IMR-90 (cell line): ENCODE measurements around the gene NEURL1. TPM values are rescaled to one million over a fixed set of nuclear protein-coding genes. Genes with fewer than 3 reads are reported as not detected.

Experiments
- ATAC-seq: fragments of 200-7000 bp; cut with Tn5 transposase; 2 replicates; pipeline ENCODE4 v1.9.1; 2020; ENCODE audit warnings: low read depth, mild to moderate bottlenecking, moderate library complexity
- BruUV-seq: library from RNA; stranded (reverse); fragments of 400-500 nt; replicated peaks from 2 replicates; lab custom pipeline; 2021; lab: Mats Ljungman, UMichigan
- CTCF ChIA-PET: fragments of 300-600 bp; formaldehyde crosslinking; extraction: SDS; loops from one replicate; lab custom pipeline; 2021; ENCODE audit warnings: antibody characterized with exemption; lab: Yijun Ruan, JAX
- POLR2A ChIA-PET: fragments of 300-600 bp; sonication (Branson Sonifier 250); formaldehyde crosslinking; loops from one replicate; lab custom pipeline; 2022; ENCODE audit warnings: antibody characterized with exemption; ENCODE audit not compliant: unreplicated experiment; lab: Charles Lee
- DNase-seq: peaks from one replicate; pipeline ENCODE4 v3.0.0; 2013
- H2AFZ ChIP-seq: replicated peaks from 2 replicates; pipeline ENCODE3; 2013; ENCODE audit warnings: low read length, mild to moderate bottlenecking; ENCODE audit not compliant: poor library complexity
- H2AK5ac ChIP-seq: 2 replicates; pipeline ENCODE4 v1.6.1; 2013; ENCODE audit warnings: low read depth, low read length, inconsistent platforms
- H2AK9ac ChIP-seq: replicated peaks from 2 replicates; pipeline ENCODE3; 2013; ENCODE audit warnings: mild to moderate bottlenecking, low read depth, low read length, moderate library complexity; ENCODE audit not compliant: poor library complexity
- H2BK120ac ChIP-seq: 2 replicates; pipeline ENCODE4 v1.6.1; 2013; ENCODE audit warnings: low read depth, low read length, inconsistent platforms
- H2BK15ac ChIP-seq: 3 replicates; pipeline ENCODE4 v1.6.1; 2013; ENCODE audit warnings: low read depth, low read length, inconsistent platforms
- H2BK20ac ChIP-seq: 2 replicates; pipeline ENCODE4 v1.6.1; 2013; ENCODE audit warnings: low read depth, mild to moderate bottlenecking, inconsistent platforms, low read length, moderate library complexity
- H2BK5ac ChIP-seq: 2 replicates; pipeline ENCODE4 v1.6.1; 2013; ENCODE audit warnings: mild to moderate bottlenecking, low read depth, low read length, inconsistent platforms; ENCODE audit not compliant: poor library complexity, severe bottlenecking
- H3K14ac ChIP-seq: replicated peaks from 2 replicates; pipeline ENCODE4 v1.6.1; 2013; ENCODE audit warnings: low read depth, low read length, inconsistent platforms
- H3K18ac ChIP-seq: 2 replicates; pipeline ENCODE4 v1.6.1; 2013; ENCODE audit warnings: low read depth, low read length, control low read depth
- H3K23ac ChIP-seq: 2 replicates; pipeline ENCODE4 v1.6.1; 2013; ENCODE audit warnings: low read depth, low read length, inconsistent platforms
- H3K27ac ChIP-seq: 2 replicates; pipeline ENCODE4 v1.5.1; 2013; ENCODE audit warnings: mild to moderate bottlenecking, control low read depth, low read length; ENCODE audit not compliant: insufficient read depth
- H3K27me3 ChIP-seq: 2 replicates; pipeline ENCODE4 v1.6.1; 2013; ENCODE audit warnings: low read length; ENCODE audit not compliant: control insufficient read depth, insufficient read depth
- H3K36me3 ChIP-seq: 2 replicates; pipeline ENCODE4 v1.6.1; 2013; ENCODE audit warnings: low read length, mixed read lengths; ENCODE audit not compliant: control insufficient read depth, insufficient read depth
- H3K4ac ChIP-seq: 2 replicates; pipeline ENCODE4 v1.6.1; 2013; ENCODE audit warnings: low read depth, low read length, inconsistent platforms
- H3K4me1 ChIP-seq: 2 replicates; pipeline ENCODE4 v1.6.1; 2013; ENCODE audit warnings: low read length, mixed read lengths; ENCODE audit not compliant: control insufficient read depth, insufficient read depth
- H3K4me2 ChIP-seq: 2 replicates; pipeline ENCODE4 v1.6.1; 2013; ENCODE audit warnings: low read depth, mild to moderate bottlenecking, control low read depth, low read length, moderate library complexity
- H3K4me3 ChIP-seq: 2 replicates; pipeline ENCODE4 v1.5.1; 2013; ENCODE audit warnings: low read depth, mild to moderate bottlenecking, control low read depth, low read length, moderate library complexity; ENCODE audit not compliant: insufficient read depth
- H3K56ac ChIP-seq: 2 replicates; pipeline ENCODE4 v1.6.1; 2013; ENCODE audit warnings: low read length, inconsistent platforms; ENCODE audit not compliant: insufficient read depth; ENCODE audit errors: extremely low read depth
- H3K79me1 ChIP-seq, 2 experiments: 2 replicates each; pipeline ENCODE4 v1.6.1; 2013; ENCODE audit warnings: low read length in 2 of 2, inconsistent platforms in 1 of 2, low read depth in 1 of 2
- H3K9ac ChIP-seq: 2 replicates; pipeline ENCODE4 v1.6.1; 2013; ENCODE audit warnings: low read depth, low read length, control low read depth
- H3K9me1 ChIP-seq: 2 replicates; pipeline ENCODE4 v1.6.1; 2013; ENCODE audit warnings: low read length, inconsistent platforms; ENCODE audit not compliant: insufficient read depth
- H3K9me3 ChIP-seq: 2 replicates; pipeline ENCODE4 v1.6.1; 2013; ENCODE audit warnings: low read length; ENCODE audit not compliant: control insufficient read depth, insufficient read depth
- H4K20me1 ChIP-seq: 2 replicates; pipeline ENCODE4 v1.6.1; 2013; ENCODE audit warnings: low read length, inconsistent platforms; ENCODE audit not compliant: insufficient read depth
- H4K5ac ChIP-seq: 2 replicates; pipeline ENCODE4 v1.6.1; 2013; ENCODE audit warnings: mild to moderate bottlenecking, low read depth, low read length, control low read depth
- H4K8ac ChIP-seq, 2 experiments: 2 replicates each; pipeline ENCODE4 v1.6.1; 2013; ENCODE audit warnings: low read depth in 2 of 2, low read length in 2 of 2, control low read depth in 1 of 2, inconsistent platforms in 1 of 2
- H4K91ac ChIP-seq: 2 replicates; pipeline ENCODE4 v1.6.1; 2013; ENCODE audit warnings: low read depth, low read length, inconsistent platforms; ENCODE audit not compliant: insufficient read depth
- BHLHE40 ChIP-seq: fragments of 150-350 bp; IDR thresholded peaks from 2 replicates; pipeline ENCODE4 v1.6.1; 2016; ENCODE audit warnings: mild to moderate bottlenecking, low read depth, low read length
- CEBPB ChIP-seq: IDR thresholded peaks from 2 replicates; pipeline ENCODE4 v1.6.1; 2012; ENCODE audit warnings: low read depth, low read length, improper control_type of control experiment
- CHD1 ChIP-seq: IDR thresholded peaks from 2 replicates; pipeline ENCODE4 v1.6.1; 2012; ENCODE audit warnings: low read depth, low read length, improper control_type of control experiment
- FOS ChIP-seq: fragments of 150-350 bp; IDR thresholded peaks from 2 replicates; pipeline ENCODE4 v1.6.1; 2016; ENCODE audit warnings: low read depth, low read length
- MAFK ChIP-seq: IDR thresholded peaks from 2 replicates; pipeline ENCODE4 v1.6.1; 2012; ENCODE audit warnings: low read depth, low read length, improper control_type of control experiment
- MAZ ChIP-seq: IDR thresholded peaks from 2 replicates; pipeline ENCODE4 v1.6.1; 2012; ENCODE audit warnings: low read depth, mild to moderate bottlenecking, low read length, improper control_type of control experiment, moderate library complexity, borderline replicate concordance
- MXI1 ChIP-seq: IDR thresholded peaks from 2 replicates; pipeline ENCODE4 v1.6.1; 2012; ENCODE audit warnings: low read depth, mild to moderate bottlenecking, low read length, moderate library complexity, borderline replicate concordance
- NFE2L2 ChIP-seq: fragments of 150-350 bp; IDR thresholded peaks from 2 replicates; pipeline ENCODE4 v1.6.1; 2016; ENCODE audit warnings: low read depth, mild to moderate bottlenecking, low read length
- POLR2A ChIP-seq: IDR thresholded peaks from 2 replicates; pipeline ENCODE4 v1.6.1; 2012; ENCODE audit warnings: mild to moderate bottlenecking, low read depth, low read length
- RCOR1 ChIP-seq: IDR thresholded peaks from 2 replicates; pipeline ENCODE4 v1.6.1; 2012; ENCODE audit warnings: mild to moderate bottlenecking, low read length, improper control_type of control experiment; ENCODE audit not compliant: insufficient replicate concordance
- RFX5 ChIP-seq: IDR thresholded peaks from 2 replicates; pipeline ENCODE4 v1.8.0; 2012; ENCODE audit warnings: low read depth, mild to moderate bottlenecking, low read length, moderate library complexity
- SMC3 ChIP-seq: fragments of 150-350 bp; IDR thresholded peaks from 2 replicates; pipeline ENCODE4 v1.6.1; 2016; ENCODE audit warnings: low read depth, mild to moderate bottlenecking, antibody characterized with exemption, low read length, moderate library complexity
- WGBS, 2 experiments: methylation state at CpG; one replicate each; pipeline versions ENCODE4 v1.1.5 to v1.1.7; 2013; ENCODE audit warnings: missing lambda C conversion rate in 2 of 2; ENCODE audit not compliant: insufficient read length in 1 of 2; ENCODE audit errors: extremely low coverage in 2 of 2; 5-methylcytosine and 5-hydroxymethylcytosine counted together
- dilution Hi-C: fragments of 300-500 bp; cut with HindIII; formaldehyde crosslinking; loops from one replicate; pipeline ENCODE4 v1.14.3; 2018; ENCODE audit warnings: low sequenced_read_pairs; ENCODE audit not compliant: unreplicated experiment
- in situ Hi-C: fragments of 300-500 bp; cut with MboI; formaldehyde crosslinking; loops from 3 replicates; pipeline ENCODE4 v1.14.3; 2019; ENCODE audit warnings: low sequenced_read_pairs, inconsistent platforms, mixed read lengths
- intact Hi-C: fragments of 100-400 bp; cut with micrococcal nuclease; formaldehyde crosslinking; loops from 2 replicates; pipeline ENCODE4 v1.10.0; 2022
- polyA plus RNA-seq, 3 experiments: library from polyadenylated mRNA; depleted of rRNA; stranded (reverse); fragments of >200 nt; gene quantifications; 2 replicates each; pipeline ENCODE4 v1.2.3, GENCODE V29; 2012; ENCODE audit warnings: low replicate concordance in 1 of 3
- total RNA-seq: library from RNA; depleted of rRNA; stranded (reverse); fragments of >200 nt; gene quantifications from 2 replicates; pipeline ENCODE4 v1.2.3, GENCODE V29; 2012
- TF ChIP-seq, protein P1 (sequence below): fragments of 150-350 bp; IDR thresholded peaks from 2 replicates; pipeline ENCODE4 v1.6.1; 2017; ENCODE audit warnings: mild to moderate bottlenecking, antibody characterized with exemption, low read length, low read depth
- TF ChIP-seq, protein P2 (sequence below): fragments of 150-350 bp; IDR thresholded peaks from 2 replicates; pipeline ENCODE4 v1.6.1; 2016; ENCODE audit warnings: low read depth, mild to moderate bottlenecking, low read length, moderate library complexity, borderline replicate concordance

The NEURL1 gene
- total and polyA plus RNA-seq, 2 of the 4 experiments (the other 2 are of a cell fraction), result 0.36 to 0.82 TPM

DNA sequence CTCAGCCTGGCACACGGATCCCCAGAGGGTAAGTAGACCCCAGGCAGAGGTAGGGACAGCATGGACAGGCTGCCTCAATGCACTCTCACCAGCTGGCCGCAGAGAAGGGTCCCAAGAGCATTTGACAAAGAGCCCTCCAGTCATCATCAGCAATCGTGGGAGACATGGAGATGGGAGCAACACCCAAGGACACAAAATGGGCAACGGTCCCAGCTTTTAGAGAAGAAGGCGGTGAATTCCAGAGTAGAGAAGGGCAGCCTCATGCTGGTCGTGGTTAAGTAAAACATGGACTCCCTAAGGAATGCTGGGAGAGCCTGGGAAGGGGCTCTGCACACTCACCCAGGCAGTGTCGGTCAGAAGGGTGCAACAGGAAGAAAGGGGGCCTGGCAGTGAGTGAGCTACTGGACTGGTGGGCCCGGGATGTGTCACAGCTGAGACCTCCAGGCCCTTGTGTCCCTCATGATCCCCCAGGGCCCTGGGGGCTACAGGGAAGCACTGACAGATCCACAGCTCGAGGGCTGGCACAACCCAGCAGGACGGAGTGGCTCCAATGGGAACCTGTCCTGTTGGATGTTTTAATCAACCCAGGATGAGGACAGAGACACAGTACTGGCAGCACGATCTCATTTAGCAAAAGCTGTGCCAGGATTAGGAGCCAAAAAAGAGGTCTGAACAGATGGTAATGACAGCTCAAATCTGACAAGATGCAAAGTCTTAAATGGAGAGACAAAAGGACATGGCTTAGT is 147.1 kb downstream of the NEURL1 start:
- dilution Hi-C loops, result no loop called here
- Histone ChIP-seq H3K23ac (no peak overlapping the region), H4K91ac (no peak overlapping the region), H2AFZ (no peak overlapping the region), H4K5ac (no peak overlapping the region), H3K9me3 (no peaks in the 10 kb centered on the region), H2AK5ac (no peak overlapping the region; the same call in 1 of the 2 replicates), H3K56ac (no peak overlapping the region), H3K4me1 (peaks cover 31% of the 10 kb centered on the region), H2BK120ac (no peak overlapping the region), H3K27me3 (no peaks in the 10 kb centered on the region), H4K20me1 (peaks cover 58% of the 10 kb centered on the region), H2BK20ac (no peak overlapping the region), H2AK9ac (no peak overlapping the region), H3K79me1 (peaks cover 52 to 89% of the 10 kb centered on the region in 2 experiments), H3K9me1 (peaks cover 57% of the 10 kb centered on the region), H3K9ac (no peak overlapping the region), H3K27ac (no peak overlapping the region), H3K4ac (peak overlapping the region; percentile 4), H3K4me3 (no peak overlapping the region), H2BK5ac (no peak overlapping the region), H3K36me3 (peaks cover 15% of the 10 kb centered on the region), H3K18ac (no peak overlapping the region), H3K4me2 (no peak overlapping the region), H3K14ac (0 out of 2 replicates have a peak overlapping the region, but pooled peaks have one; percentile 21), H4K8ac (peak overlapping the region in 1 of 2 experiments; percentile 35; a peak in 1 of 4 replicates), H2BK15ac (no peak overlapping the region)
- WGBS, 2 experiments, result 43% methylated on average over 8 of the region's 11 CpGs; no CpG with 5 or more reads in 1 of the 2 experiments
- in situ Hi-C loops, result no loop called here
- ATAC-seq, result no peak
- ChIA-PET POLR2A (interaction anchor here (0.6 kb wide), 1 partner anchor 10 kb away, joined by 3 read pairs; no protein-coding TSS in a partner anchor), CTCF (no interaction called here)
- BruUV-seq, result no TSS peak
- TF ChIP-seq RFX5, result no peak
- no peak for TF ChIP-seq CEBPB
- no peak for TF ChIP-seq RCOR1
- TF ChIP-seq SMC3, result no peak
- no peak for TF ChIP-seq MXI1
- TF ChIP-seq, protein P1, sequence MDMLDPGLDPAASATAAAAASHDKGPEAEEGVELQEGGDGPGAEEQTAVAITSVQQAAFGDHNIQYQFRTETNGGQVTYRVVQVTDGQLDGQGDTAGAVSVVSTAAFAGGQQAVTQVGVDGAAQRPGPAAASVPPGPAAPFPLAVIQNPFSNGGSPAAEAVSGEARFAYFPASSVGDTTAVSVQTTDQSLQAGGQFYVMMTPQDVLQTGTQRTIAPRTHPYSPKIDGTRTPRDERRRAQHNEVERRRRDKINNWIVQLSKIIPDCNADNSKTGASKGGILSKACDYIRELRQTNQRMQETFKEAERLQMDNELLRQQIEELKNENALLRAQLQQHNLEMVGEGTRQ, result no peak
- TF ChIP-seq MAZ, result no peak
- TF ChIP-seq CHD1, result no peak
- TF ChIP-seq POLR2A, result no peak
- TF ChIP-seq, protein P2, sequence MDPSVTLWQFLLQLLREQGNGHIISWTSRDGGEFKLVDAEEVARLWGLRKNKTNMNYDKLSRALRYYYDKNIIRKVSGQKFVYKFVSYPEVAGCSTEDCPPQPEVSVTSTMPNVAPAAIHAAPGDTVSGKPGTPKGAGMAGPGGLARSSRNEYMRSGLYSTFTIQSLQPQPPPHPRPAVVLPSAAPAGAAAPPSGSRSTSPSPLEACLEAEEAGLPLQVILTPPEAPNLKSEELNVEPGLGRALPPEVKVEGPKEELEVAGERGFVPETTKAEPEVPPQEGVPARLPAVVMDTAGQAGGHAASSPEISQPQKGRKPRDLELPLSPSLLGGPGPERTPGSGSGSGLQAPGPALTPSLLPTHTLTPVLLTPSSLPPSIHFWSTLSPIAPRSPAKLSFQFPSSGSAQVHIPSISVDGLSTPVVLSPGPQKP, result no peak
- no peak for TF ChIP-seq MAFK
- TF ChIP-seq NFE2L2, result no peak
- no peak for TF ChIP-seq BHLHE40
- no peak for TF ChIP-seq FOS
- intact Hi-C loops, result no loop called here
- no peak for DNase-seq
